ENCODE results near the gene SLC44A4. TPM values are rescaled to one million over a fixed set of nuclear protein-coding genes. Genes with fewer than 3 reads are reported as not detected.
"Not testable (repeated sequence)": the region's sequence is repeated elsewhere in the genome, so short reads cannot be mapped to it uniquely, and the experiment has no call there.

The SLC44A4 gene
- polyA plus RNA-seq, 1 experiment, result 0.04 TPM

DNA sequence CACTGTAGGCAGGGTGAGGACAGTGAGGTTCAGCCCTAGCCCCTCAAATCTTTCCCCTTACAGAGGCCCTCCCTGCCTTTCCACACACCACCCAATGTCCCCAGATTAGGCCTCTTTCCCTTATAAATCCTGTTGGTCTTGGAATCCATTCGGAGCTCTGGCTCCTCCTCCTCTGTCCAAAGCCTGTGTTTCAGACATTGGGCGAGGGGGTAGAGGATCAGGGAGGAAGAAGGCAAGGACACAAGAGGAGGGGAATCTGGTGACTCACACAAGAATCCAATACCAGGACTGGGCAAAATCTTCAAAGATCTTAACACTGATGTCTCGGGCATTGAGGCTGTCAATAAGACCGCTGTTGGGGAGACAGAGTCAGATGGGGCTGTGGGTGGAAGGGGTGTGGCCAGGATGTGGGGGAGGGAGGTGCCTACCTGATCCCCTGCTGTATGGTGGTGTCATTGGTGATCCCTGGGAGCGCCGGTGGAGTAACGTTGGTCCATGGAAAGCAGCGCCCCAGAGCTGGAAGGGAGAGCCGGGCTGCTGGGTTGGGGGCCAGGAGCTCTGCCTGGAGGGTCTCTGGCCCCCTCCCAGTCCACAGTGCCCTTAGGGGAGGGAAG, 7.6 kb downstream of the SLC44A4 start:
- POLR2A ChIA-PET, result interaction anchor here (0.6 kb wide), 1 partner anchor 44 kb away, joined by 5 read pairs; the partner anchor contains the start of gene HSPA1B
- Histone ChIP-seq H3K27ac (ENCODE audit: low read depth, low read length) (no peak overlapping the region), H3K4me3 (ENCODE audit: low read depth, low read length) (no peak overlapping the region), H3K9me3 (ENCODE audit: control insufficient read depth, insufficient read depth, low read length) (no peaks in the 10 kb centered on the region), H3K27me3 (ENCODE audit: control insufficient read depth, insufficient read depth, low read length) (no peaks in the 10 kb centered on the region)
- DNase-seq (ENCODE audit: low read depth, low spot score), result peak; percentile 3
- CTCF ChIA-PET, result no interaction called here
- TF ChIP-seq, protein P1, sequence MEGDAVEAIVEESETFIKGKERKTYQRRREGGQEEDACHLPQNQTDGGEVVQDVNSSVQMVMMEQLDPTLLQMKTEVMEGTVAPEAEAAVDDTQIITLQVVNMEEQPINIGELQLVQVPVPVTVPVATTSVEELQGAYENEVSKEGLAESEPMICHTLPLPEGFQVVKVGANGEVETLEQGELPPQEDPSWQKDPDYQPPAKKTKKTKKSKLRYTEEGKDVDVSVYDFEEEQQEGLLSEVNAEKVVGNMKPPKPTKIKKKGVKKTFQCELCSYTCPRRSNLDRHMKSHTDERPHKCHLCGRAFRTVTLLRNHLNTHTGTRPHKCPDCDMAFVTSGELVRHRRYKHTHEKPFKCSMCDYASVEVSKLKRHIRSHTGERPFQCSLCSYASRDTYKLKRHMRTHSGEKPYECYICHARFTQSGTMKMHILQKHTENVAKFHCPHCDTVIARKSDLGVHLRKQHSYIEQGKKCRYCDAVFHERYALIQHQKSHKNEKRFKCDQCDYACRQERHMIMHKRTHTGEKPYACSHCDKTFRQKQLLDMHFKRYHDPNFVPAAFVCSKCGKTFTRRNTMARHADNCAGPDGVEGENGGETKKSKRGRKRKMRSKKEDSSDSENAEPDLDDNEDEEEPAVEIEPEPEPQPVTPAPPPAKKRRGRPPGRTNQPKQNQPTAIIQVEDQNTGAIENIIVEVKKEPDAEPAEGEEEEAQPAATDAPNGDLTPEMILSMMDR (IDR thresholded peaks at IDR 0.05; ENCODE audit: low read depth, low read length), result no peak

DNA sequence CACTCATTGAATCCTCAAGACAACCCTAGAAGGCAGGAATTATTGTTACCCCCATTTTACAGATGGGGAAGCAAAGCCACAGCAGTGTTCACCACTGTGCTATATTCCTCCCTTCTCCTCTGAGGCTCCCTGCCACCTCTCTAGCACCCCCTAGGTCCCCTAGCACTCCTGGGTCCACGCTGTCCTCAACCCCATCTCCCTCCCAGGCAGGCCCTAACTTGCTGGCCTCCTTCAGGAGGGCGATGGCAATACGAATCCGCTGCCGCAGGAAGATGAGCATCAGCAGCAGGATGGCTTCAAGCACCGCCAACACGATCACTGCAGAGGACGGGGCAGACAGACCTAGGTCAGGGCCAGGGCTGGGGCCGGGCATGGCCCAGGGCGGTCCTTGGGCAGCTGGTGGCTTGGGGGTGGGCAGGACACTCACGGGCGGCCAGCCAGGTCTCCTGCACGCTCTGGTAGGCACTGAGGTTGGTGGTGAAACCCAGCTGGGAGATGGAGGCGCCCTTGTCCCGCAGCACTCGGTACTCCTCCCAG, 8.3 kb downstream of the SLC44A4 start:
- Histone ChIP-seq H3K4me3 (ENCODE audit: low read depth, low read length) (no peak overlapping the region), H3K27ac (ENCODE audit: low read depth, low read length) (no peak overlapping the region), H3K9me3 (ENCODE audit: control insufficient read depth, insufficient read depth, low read length) (no peaks in the 10 kb centered on the region), H3K27me3 (ENCODE audit: control insufficient read depth, insufficient read depth, low read length) (no peaks in the 10 kb centered on the region)
- ChIA-PET CTCF (no interaction called here), POLR2A (no interaction called here)
- DNase-seq (ENCODE audit: low read depth, low spot score), result no peak
- TF ChIP-seq, protein P1 (IDR thresholded peaks at IDR 0.05; ENCODE audit: low read depth, low read length), result no peak

DNA sequence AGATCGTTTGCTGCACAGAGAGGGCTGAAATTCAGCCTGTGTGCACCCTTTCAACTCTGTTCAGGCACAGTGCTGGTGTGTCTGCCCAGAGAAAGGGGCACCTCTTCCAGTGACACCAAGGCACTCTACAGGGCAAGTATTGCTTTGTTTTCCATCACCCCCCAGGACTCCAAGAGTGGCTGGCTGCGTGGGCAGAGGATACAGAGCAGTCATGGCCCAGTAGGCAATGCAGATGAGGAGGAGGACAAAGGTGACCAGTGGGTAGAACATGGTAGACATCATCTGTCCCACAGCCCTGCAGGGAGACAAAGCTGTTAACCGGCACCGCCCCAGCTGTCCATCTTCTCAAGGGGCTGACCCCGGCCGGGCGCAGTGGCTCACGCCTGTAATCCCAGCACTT, 9.5 kb downstream of the SLC44A4 start:
- POLR2A ChIA-PET, result no interaction called here
- Histone ChIP-seq H3K27me3 (ENCODE audit: control insufficient read depth, insufficient read depth, low read length) (no peaks in the 10 kb centered on the region), H3K27ac (ENCODE audit: low read depth, low read length) (no peak overlapping the region), H3K4me3 (ENCODE audit: low read depth, low read length) (no peak overlapping the region), H3K9me3 (ENCODE audit: control insufficient read depth, insufficient read depth, low read length) (no peaks in the 10 kb centered on the region)
- TF ChIP-seq, protein P1 (IDR thresholded peaks at IDR 0.05; ENCODE audit: low read depth, low read length), result no peak
- DNase-seq (ENCODE audit: low read depth, low spot score), result no peak
- CTCF ChIA-PET, result no interaction called here

DNA sequence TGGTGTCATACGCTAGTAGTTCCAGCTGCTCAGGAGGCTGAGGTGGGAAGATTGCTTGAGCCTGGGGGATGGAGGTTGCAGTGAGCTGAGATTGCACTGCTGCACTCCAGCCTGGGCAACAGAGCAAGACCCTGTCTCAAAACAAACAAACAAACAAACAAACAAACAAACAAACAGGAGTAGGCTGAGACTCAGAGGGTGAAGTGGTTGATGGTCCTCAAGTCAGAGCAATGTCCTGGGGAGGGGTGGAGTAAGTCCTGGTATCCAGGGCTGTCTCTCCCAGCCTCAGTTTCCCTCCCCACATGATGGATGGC, 10.2 kb downstream of the SLC44A4 start:
- H3K9me3 ChIP-seq (ENCODE audit: control insufficient read depth, insufficient read depth, low read length); POLR2A ChIA-PET; H3K27me3 ChIP-seq (ENCODE audit: control insufficient read depth, insufficient read depth, low read length); H3K4me3 ChIP-seq (ENCODE audit: low read depth, low read length); DNase-seq (ENCODE audit: low read depth, low spot score); H3K27ac ChIP-seq (ENCODE audit: low read depth, low read length): not testable (repeated sequence)
- CTCF ChIA-PET, result interaction anchor here (0.7 kb wide), 1 partner anchor 22 kb away, joined by 3 read pairs; no protein-coding TSS in a partner anchor

DNA sequence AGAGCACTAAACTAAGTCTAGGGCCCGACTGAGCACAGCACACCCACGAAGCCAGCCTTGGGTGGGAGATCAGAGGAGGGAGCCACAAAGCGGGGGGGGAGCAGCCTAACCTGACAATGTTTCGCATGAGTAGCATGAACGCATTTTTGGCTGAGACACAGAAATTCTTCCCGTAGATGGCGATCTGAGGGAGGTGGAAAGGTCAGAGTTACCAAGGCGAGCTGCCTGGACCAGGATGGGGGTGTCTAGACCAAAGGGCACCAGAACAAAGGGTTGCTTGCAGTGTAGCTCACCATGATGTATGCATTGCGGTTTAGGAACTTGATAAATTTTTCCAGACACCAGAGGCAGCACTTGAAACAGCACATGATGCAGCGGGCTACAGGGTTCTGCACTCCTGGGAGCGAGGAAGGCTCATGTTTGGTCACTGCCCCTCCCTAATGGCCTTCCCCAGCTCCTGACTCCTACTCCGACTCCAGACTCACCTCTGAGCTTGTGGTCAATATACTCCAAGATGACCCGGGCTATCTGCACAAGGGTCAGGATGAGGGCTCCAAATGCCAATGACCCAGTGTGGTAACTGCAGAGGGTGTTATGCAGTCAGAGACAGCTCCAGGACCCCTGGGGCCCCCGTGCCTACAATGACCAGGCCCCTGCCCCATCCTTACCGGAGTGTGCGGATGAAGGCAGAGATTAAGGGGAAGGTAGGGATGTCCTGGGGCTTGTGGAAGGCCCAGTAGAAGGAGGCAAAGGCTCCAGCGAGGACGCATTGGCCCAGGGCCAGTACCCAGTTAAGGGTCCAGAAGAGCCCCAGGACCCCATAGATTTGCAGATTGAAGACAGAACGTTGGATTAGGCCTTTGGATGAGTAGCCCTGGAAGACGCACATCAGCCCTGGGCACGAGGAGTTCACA, 13.3 kb downstream of the SLC44A4 start:
- Histone ChIP-seq H3K9me3 (ENCODE audit: control insufficient read depth, insufficient read depth, low read length) (no peaks in the 10 kb centered on the region; the same call in 1 of the 2 replicates), H3K27me3 (ENCODE audit: control insufficient read depth, insufficient read depth, low read length) (no peaks in the 10 kb centered on the region), H3K4me3 (ENCODE audit: low read depth, low read length) (no peak overlapping the region), H3K27ac (ENCODE audit: low read depth, low read length) (no peak overlapping the region)
- ChIA-PET POLR2A (no interaction called here), CTCF (no interaction called here)
- DNase-seq (ENCODE audit: low read depth, low spot score), result no peak
- TF ChIP-seq, protein P1 (IDR thresholded peaks at IDR 0.05; ENCODE audit: low read depth, low read length), result no peak
